ENCODE measurements around the gene SHC4.

DNA sequence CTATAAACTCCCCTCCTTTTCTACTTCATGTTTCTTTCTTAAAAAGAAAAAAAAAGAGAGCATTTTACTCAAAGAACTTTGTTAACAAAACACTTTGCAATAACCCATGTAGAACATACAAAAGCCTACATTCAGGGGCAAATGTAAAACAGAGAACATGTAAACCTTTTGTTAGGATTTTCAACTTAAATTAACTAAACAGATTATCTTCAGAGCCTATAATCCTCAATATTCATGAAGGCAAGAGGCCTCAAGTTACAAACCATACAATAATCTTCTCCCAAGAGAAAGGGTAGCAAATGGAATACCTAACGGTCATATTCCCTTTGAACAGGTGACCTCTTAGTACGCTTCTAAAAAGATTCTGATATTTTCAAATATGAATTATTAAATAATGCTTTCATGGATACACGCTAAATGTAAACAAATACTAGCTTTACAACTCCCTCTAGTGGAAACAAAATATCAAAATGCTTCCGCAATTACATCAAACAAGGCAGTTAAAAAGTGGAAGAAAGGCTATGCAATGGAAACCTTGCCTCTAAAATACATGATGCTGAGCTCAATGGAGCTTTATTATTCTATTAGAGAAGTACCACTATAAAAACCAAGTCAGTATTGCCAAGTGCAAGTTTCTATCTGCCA lies 162.8 kb downstream of the SHC4 start:
- no peak for TF ChIP-seq NR2F6 (CRISPR knock-in tag; IDR thresholded peaks at IDR 0.05)
- TF ChIP-seq, protein P1, sequence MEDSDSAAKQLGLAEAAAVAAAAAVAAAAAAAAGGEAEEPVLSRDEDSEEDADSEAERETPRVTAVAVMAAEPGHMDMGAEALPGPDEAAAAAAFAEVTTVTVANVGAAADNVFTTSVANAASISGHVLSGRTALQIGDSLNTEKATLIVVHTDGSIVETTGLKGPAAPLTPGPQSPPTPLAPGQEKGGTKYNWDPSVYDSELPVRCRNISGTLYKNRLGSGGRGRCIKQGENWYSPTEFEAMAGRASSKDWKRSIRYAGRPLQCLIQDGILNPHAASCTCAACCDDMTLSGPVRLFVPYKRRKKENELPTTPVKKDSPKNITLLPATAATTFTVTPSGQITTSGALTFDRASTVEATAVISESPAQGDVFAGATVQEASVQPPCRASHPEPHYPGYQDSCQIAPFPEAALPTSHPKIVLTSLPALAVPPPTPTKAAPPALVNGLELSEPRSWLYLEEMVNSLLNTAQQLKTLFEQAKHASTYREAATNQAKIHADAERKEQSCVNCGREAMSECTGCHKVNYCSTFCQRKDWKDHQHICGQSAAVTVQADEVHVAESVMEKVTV (CRISPR knock-in tag; IDR thresholded peaks at IDR 0.05): peak; percentile 42
- TF ChIP-seq KDM1A (IDR thresholded peaks at IDR 0.05): no peak

All from K562 (cell line).